OCI-M2 (cell line): Measurements from ENCODE around the gene GRIA3.

Source experiments
- DNase-seq: peaks from one replicate; lab custom pipeline; 2025; ENCODE audit not compliant: unreplicated experiment; lab: John Stamatoyannopoulos, UW

GRIA3 gene

GRCh38 chrX:123193101-123193500 is 9.0 kb downstream of the GRIA3 start:
- no peak for DNase-seq

GRCh38 chrX:123199338-123199737 is 15.3 kb downstream of the GRIA3 start:
- no peak for DNase-seq

DNA sequence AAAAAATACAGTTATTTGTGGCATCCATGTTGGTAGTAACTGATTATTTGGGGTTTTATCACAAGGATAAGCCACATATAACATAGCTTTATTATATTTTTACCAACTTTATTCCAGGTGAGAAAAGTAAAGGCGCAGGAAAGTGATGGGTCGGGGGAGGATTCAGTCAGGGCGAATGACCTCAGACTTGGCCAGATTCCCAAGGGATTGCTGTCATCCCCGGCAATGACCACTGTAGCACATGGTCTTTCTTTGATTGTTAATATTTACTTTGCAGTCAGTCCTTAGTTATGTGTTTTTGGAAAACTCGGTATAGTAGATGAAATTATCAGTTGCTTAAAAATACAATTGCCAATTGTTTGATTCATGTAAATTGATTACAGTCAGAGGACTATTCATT is 17.6 kb downstream of the GRIA3 start:
- no peak for DNase-seq

- DNase-seq = no peak
Measured at GRCh38 chrX:123202523-123202922, 18.4 kb downstream of the GRIA3 start.

GRCh38 chrX:123203772-123204171 is 19.7 kb downstream of the GRIA3 start:
- no peak for DNase-seq

DNA sequence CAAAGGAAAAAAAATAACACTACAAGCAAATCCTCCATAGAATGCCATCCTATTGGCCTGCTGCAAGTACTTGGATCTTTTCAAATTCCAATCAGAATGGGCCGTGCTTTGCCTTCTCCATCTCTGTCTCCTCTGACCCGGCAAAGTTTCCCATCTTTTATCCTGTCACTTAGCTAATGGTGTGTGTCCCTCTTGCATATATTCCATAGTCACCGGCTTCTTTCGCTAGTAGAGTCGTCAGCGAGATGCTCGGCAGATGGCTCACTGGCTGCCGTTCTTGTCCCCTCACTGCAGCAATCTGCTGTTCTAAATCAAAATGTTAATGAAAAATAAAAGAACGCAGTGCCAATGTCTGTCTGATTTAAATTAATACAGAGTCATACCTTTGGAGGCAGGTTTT is 22.1 kb downstream of the GRIA3 start:
- no peak for DNase-seq

GRCh38 chrX:123210252-123210651 is 26.2 kb downstream of the GRIA3 start:
- DNase-seq = no peak

GRCh38 chrX:123215397-123216089 is 31.5 kb downstream of the GRIA3 start:
- DNase-seq = no peak

DNA sequence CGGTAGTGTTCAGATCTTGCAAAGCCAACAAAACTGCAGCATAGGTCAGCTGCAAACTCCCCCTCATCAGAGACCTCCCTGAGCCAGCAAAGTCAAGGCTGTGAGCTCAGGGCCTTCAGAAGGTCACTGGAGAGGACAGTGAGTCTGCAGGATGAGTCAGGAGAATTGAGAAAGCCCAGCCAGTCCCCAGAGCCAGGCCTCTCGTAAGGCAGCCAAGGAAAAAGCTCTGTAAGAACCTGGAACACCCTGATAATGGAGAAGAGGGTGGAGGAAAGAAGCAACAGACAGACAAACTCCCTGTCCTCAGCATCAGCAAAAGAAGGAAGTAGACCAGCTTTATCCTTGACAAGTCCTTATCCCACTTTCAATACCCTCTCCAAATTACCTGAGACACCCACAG is 33.0 kb downstream of the GRIA3 start:
- no peak for DNase-seq

- no peak for DNase-seq
Measured at GRCh38 chrX:123217728-123218127, 33.6 kb downstream of the GRIA3 start.

DNA sequence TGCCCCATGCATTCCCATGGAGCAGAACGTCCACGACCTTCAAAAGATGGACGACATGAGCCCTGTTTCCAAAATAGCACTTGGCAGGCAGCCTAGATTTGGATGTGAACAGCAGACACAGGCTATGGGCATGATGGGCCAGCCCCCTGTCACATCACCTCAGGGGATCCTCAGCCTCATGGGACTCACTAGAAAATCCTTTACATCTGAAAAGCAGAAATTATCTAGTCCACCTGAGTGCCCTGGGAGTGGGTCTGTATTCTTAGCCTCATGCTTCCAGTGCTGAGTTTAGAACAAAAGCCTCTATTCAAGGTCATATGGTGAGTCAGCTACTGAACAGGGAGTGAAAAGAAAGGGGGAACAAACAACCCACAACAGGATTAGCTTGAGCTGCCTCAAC is 35.8 kb downstream of the GRIA3 start:
- no peak for DNase-seq

- DNase-seq = no peak
Measured at GRCh38 chrX:123222920-123223319, 38.8 kb downstream of the GRIA3 start.

DNA sequence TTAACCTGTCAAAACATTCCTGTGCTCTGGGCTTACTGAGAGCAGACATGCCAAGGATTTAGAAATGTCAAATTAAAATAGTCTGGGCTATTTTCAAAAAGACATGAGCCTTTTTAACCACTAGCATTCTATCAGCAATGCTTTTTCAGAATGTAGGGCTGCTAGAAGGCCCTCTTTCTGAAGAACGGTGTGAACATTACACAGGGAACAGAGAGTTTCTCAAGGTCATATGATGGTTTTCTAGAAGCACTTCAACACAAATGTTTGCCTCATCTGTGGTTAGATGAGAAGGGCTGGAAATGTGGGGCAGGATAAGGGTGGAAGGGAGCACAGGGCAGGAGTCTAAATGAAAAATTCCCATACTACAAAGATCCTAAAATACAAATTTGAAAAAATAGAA is 39.3 kb downstream of the GRIA3 start:
- no peak for DNase-seq

DNA sequence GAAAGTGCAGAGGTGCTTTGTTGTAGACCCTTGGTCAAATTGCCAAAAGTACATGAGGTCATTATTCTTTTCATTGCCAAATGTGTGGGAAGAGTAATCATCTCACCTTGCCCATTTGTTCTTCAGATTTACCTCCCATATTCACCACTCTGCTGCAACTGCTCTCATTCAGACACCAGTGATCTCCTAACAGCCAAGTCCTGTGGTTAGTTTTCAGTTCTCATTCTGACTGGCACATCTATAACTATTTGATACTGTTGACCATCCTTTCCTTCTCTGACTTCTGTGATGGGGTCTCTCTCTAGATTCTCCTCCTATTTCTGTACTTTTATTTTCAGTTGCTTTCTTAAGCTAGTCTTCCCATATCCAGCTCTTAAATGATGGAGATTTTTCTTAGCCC is 39.8 kb downstream of the GRIA3 start:
- DNase-seq = no peak

DNA sequence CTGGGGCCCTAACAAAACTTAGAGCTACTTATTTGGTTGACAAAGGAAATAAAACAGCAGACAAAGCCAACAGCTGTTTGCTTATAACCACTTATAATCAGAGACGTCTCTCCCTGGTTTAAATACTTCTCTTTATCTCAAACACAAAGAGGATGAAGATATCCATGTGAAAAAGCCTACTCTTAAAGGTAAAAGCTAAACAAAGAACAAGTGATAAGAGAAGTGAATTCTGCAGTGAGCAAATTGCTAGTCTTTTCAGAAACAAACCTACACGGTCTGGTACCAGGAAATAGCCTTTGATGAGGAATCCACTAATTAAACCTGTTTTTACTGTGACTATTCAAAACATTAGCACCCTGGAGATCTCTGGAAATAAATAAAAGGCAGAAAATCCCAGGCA is 46.7 kb downstream of the GRIA3 start:
- DNase-seq = no peak

GRCh38 chrX:123236859-123237258 is 52.8 kb downstream of the GRIA3 start:
- no peak for DNase-seq

DNA sequence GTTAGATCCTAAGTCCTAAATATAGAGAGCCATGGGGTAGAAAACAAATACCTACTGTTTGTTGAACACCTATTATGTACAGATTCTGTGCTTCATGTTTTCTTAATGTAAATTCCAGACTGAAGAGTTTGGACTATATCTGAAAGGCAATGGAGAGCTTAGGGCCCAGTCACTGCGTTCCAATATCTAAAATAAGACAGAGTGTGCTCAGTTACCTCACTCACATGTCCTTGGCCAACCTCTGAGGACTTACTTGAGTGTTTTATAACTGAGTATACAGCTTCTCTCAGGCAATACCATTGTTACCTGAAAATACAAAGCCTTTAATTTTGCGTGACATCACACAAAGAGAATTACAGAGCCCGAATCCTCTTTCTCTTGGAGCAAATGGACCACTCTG is 53.2 kb downstream of the GRIA3 start:
- no peak for DNase-seq

- DNase-seq = no peak
Measured at GRCh38 chrX:123254457-123254856, 70.4 kb downstream of the GRIA3 start.

GRCh38 chrX:123256378-123256777 is 72.3 kb downstream of the GRIA3 start:
- DNase-seq = no peak

- no peak for DNase-seq
Measured at GRCh38 chrX:123260920-123261418, 76.9 kb downstream of the GRIA3 start.

DNA sequence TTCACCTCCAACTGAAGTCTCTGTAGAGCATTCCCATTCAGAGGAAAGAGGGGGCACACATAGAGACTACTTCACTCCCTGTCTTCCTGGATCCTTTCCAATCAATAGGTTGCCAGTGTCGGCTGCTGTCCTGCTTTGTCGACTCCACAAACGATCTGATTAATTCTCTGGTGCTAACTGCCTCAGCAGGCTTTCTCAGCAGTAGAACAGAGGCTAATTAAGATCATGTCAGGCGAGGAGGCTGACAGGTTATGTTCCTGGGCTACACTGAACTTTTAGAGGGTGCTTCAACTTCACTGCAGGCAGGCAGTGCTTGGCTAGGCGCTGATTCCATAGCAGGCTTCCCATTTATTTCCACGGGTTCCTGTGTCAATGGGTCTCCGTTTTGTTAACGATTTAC is 79.2 kb downstream of the GRIA3 start:
- DNase-seq = no peak

GRCh38 chrX:123263747-123264146 is 79.7 kb downstream of the GRIA3 start:
- DNase-seq = no peak

DNA sequence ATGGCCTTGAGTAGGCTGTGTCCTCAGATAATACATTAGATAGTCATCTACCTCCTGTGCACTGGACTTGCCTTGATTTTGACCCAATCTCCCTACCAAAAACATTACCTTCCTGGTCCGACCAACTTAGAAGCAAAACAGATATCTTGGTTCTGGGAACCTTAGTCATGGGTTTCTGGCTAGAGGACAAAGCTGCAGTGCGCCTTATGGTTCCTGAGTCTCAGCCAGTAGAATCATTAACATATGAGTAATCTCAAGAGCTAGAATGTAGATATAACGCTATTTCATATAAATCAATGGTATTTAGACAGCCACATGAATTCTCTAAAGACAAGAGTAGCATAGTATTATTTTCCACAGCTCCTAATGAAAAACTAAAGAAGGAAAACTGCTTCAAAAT is 83.1 kb downstream of the GRIA3 start:
- no peak for DNase-seq
